Panc1 (cell line): Measurements from ENCODE around the gene ANAPC5. TPM values are rescaled to one million over a fixed set of nuclear protein-coding genes. Genes with fewer than 3 reads are reported as not detected.

Source experiments
- ATAC-seq: fragments of 200-7000 bp; cut with Tn5 transposase; 2 replicates; pipeline ENCODE4 v1.9.1; 2020; ENCODE audit warnings: mild to moderate bottlenecking, moderate library complexity
- Bru-seq: library from RNA; stranded (reverse); fragments of 400-500 nt; gene quantifications from one replicate; lab custom pipeline; 2021; lab: Mats Ljungman, UMichigan
- BruChase-seq, 2 experiments: library from RNA; stranded (reverse); fragments of 400-500 nt; gene quantifications; one replicate each; lab custom pipeline; 2021; lab: Mats Ljungman, UMichigan
- BruUV-seq: library from RNA; stranded (reverse); fragments of 400-500 nt; replicated peaks from 2 replicates; lab custom pipeline; 2021; lab: Mats Ljungman, UMichigan
- CTCF ChIA-PET: fragments of 300-600 bp; sonication (Branson Sonifier 250); formaldehyde crosslinking; loops from one replicate; lab custom pipeline; 2022; ENCODE audit warnings: antibody characterized with exemption; lab: Charles Lee
- POLR2A ChIA-PET: fragments of 300-600 bp; sonication (Branson Sonifier 250); formaldehyde crosslinking; loops from one replicate; lab custom pipeline; 2022; ENCODE audit warnings: antibody characterized with exemption; lab: Charles Lee
- DNase-seq: peaks from one replicate; pipeline ENCODE4 v3.0.0-alpha.2; 2010; ENCODE audit warnings: low read depth, low spot score
- H3K27ac ChIP-seq: 2 replicates; pipeline ENCODE4 v1.5.1; 2011; ENCODE audit warnings: mild to moderate bottlenecking, low read length, inconsistent platforms
- H3K27me3 ChIP-seq: fragments of 200-500 bp; sonication (Bioruptor generic); 2 replicates; pipeline ENCODE4 v1.6.0; 2014; ENCODE audit warnings: low read length, inconsistent platforms; ENCODE audit not compliant: control insufficient read depth, insufficient read depth
- H3K36me3 ChIP-seq: fragments of 200-500 bp; sonication (Bioruptor generic); 2 replicates; pipeline ENCODE4 v1.5.1; 2014; ENCODE audit warnings: inconsistent platforms, mild to moderate bottlenecking, low read length, moderate library complexity; ENCODE audit not compliant: control insufficient read depth, insufficient read depth
- H3K4me1 ChIP-seq: 2 replicates; pipeline ENCODE4 v1.5.1; 2011; ENCODE audit warnings: inconsistent platforms, mild to moderate bottlenecking, low read length, moderate library complexity; ENCODE audit not compliant: control insufficient read depth, insufficient read depth
- H3K4me3 ChIP-seq, 2 experiments: 2 replicates each; pipeline ENCODE4 v1.5.1; 2011 to 2012; ENCODE audit warnings: low read depth in 2 of 2, low read length in 2 of 2, mild to moderate bottlenecking in 2 of 2, inconsistent platforms in 1 of 2, moderate library complexity in 1 of 2
- H3K9me3 ChIP-seq: fragments of 200-500 bp; sonication (Bioruptor generic); 2 replicates; pipeline ENCODE4 v1.5.1; 2014; ENCODE audit warnings: low read depth, mild to moderate bottlenecking, inconsistent platforms, low read length, moderate library complexity; ENCODE audit not compliant: control insufficient read depth, insufficient read depth
- POLR2AphosphoS5 ChIP-seq: IDR thresholded peaks from 2 replicates; pipeline ENCODE4 v1.6.1; 2012; ENCODE audit warnings: mild to moderate bottlenecking, low read depth, low read length, moderate library complexity
- SIN3A ChIP-seq: IDR thresholded peaks from 2 replicates; pipeline ENCODE4 v1.6.1; 2012; ENCODE audit warnings: low read depth, mild to moderate bottlenecking, low read length, moderate library complexity, borderline replicate concordance; ENCODE audit not compliant: insufficient read depth
- TCF7L2 ChIP-seq: IDR thresholded peaks from 2 replicates; pipeline ENCODE4 v1.6.1; 2011; ENCODE audit warnings: mild to moderate bottlenecking, low read depth, low read length, inconsistent platforms
- in situ Hi-C: cut with HindIII; loops from 2 replicates; pipeline ENCODE4 v1.10.0; 2016; ENCODE audit warnings: low sequenced_read_pairs, low pct_unique_long_range_greater_than_20kb
- intact Hi-C: fragments of 100-400 bp; cut with micrococcal nuclease; formaldehyde crosslinking; loops from one replicate; pipeline ENCODE4 v1.10.0; 2022; ENCODE audit not compliant: unreplicated experiment
- long read RNA-seq: library from polyadenylated mRNA; unstranded; transcript quantifications from one replicate; pipeline ENCODE4 v2.0.0, GENCODE V29; 2021; ENCODE audit not compliant: unreplicated experiment
- polyA plus RNA-seq: library from polyadenylated mRNA; unstranded; fragments of >200 nt; gene quantifications from one replicate; pipeline ENCODE4 v1.2.1, GENCODE V29; 2012; ENCODE audit warnings: missing spikeins; ENCODE audit not compliant: insufficient read length
- total RNA-seq: library from RNA; stranded (reverse); gene quantifications from one replicate; pipeline ENCODE4 v1.2.1, GENCODE V29; 2021; ENCODE audit not compliant: unreplicated experiment
- TF ChIP-seq, protein P1 (sequence below), 2 experiments: IDR thresholded peaks; 2 replicates each; pipeline ENCODE4 v1.6.1; 2011 to 2012; ENCODE audit warnings: low read depth in 2 of 2, control low read depth in 1 of 2, low read length in 1 of 2, mild to moderate bottlenecking in 1 of 2, moderate library complexity in 1 of 2; ENCODE audit not compliant: insufficient read depth in 1 of 2
- TF ChIP-seq, protein P2 (sequence below): fragments of 450-650 bp; IDR thresholded peaks from 2 replicates; pipeline ENCODE4 v1.5.1; 2017; ENCODE audit warnings: mild to moderate bottlenecking

ANAPC5 gene, protein sequence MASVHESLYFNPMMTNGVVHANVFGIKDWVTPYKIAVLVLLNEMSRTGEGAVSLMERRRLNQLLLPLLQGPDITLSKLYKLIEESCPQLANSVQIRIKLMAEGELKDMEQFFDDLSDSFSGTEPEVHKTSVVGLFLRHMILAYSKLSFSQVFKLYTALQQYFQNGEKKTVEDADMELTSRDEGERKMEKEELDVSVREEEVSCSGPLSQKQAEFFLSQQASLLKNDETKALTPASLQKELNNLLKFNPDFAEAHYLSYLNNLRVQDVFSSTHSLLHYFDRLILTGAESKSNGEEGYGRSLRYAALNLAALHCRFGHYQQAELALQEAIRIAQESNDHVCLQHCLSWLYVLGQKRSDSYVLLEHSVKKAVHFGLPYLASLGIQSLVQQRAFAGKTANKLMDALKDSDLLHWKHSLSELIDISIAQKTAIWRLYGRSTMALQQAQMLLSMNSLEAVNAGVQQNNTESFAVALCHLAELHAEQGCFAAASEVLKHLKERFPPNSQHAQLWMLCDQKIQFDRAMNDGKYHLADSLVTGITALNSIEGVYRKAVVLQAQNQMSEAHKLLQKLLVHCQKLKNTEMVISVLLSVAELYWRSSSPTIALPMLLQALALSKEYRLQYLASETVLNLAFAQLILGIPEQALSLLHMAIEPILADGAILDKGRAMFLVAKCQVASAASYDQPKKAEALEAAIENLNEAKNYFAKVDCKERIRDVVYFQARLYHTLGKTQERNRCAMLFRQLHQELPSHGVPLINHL
- total RNA-seq (101 TPM), Bru-seq, nascent RNA (percentile 76 among the genes with signal in this experiment), BruChase-seq, experiment 1, labeled RNA remaining after a 2-hour chase (percentile 83 among the genes with signal in this experiment), BruChase-seq, experiment 2, labeled RNA remaining after a 6-hour chase (percentile 82 among the genes with signal in this experiment)
- polyA plus RNA-seq, result 99.2 TPM
- long read RNA-seq, transcript ANAPC5-218 (17 exons, 2,400 nt), result minor isoform, 24 of 267 reads
- long read RNA-seq, transcript ANAPC5-201 (17 exons, 2,513 nt), result major isoform, 165 of 267 reads
- long read RNA-seq, partial matches to known transcripts, result 34 of 267 reads
- long read RNA-seq, other reads (novel, unspliced or antisense), result 43 of 267 reads

DNA sequence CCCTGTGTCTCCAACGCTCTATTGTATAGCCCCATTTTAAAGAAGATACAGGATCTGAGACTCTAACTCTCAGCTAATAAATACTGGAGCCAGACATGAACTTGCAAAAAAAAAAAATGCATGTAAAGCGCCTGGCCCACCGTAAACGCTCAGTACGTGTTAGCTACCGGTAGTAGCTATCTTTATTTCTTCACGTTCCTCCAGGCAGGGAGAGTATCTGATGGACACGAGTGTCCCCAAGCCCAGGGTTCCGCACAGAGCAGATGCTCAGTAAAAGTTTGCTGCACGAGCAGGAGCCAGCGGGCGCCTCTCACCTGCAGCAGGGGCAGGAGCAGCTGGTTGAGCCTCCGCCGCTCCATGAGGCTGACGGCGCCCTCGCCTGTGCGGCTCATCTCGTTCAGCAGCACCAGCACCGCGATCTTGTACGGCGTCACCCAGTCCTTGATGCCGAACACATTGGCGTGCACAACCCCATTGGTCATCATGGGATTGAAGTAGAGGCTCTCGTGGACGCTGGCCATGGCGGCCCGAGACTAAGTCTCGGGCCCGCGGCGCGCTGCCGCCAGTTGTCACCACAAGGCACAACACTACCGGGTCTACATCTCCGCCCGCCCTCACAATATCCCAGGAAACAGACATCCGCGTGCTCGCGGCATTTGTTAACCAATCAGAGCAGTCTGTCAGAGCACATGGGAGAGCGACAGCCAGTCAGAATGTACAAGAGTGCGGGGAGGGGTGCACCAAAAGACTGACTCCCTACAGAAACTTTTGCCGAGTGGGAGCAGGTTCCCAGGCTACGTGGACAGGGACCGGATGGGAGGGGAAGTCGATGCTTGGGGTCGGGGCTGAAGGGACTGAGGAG lies at the start of gene ANAPC5:
Gene ANAPC5, minus strand, starts transcription at position 592 of the 862 bp plus-strand sequence. Its CDS starts 71 bp downstream, at position 521.
- peak; percentile 99 for ATAC-seq
- in situ Hi-C loops, result no loop called here

More for the DNA sequence above, at the start of gene ANAPC5:
- ChIA-PET CTCF (no interaction called here), POLR2A (interaction anchor here (0.6 to 1.7 kb wide), 3 partner anchors 26 to 66 kb away, joined by 3 read pairs; no protein-coding TSS in a partner anchor)
- no peaks in the 10 kb centered on the region; the same call in 1 of the 2 replicates for H3K36me3 ChIP-seq
- no TSS peak for BruUV-seq
- peak within 1 kb of the TSS; percentile 89 for H3K27ac ChIP-seq
- intact Hi-C loops, result loop anchor here (5.0 kb wide), 1 partner anchor 45 kb away; no protein-coding TSS in a partner anchor
- H3K4me1 ChIP-seq, result peaks cover 3% of the 10 kb centered on the region; the same call in 1 of the 2 replicates
- H3K9me3 ChIP-seq, result no peaks in the 10 kb centered on the region
- H3K27me3 ChIP-seq, result no peaks in the 10 kb centered on the region
- TF ChIP-seq POLR2AphosphoS5 (peak; percentile 82), SIN3A (peak; percentile 95; the same call in 1 of the 2 replicates), TCF7L2 (no peak)
- TF ChIP-seq, protein P1, sequence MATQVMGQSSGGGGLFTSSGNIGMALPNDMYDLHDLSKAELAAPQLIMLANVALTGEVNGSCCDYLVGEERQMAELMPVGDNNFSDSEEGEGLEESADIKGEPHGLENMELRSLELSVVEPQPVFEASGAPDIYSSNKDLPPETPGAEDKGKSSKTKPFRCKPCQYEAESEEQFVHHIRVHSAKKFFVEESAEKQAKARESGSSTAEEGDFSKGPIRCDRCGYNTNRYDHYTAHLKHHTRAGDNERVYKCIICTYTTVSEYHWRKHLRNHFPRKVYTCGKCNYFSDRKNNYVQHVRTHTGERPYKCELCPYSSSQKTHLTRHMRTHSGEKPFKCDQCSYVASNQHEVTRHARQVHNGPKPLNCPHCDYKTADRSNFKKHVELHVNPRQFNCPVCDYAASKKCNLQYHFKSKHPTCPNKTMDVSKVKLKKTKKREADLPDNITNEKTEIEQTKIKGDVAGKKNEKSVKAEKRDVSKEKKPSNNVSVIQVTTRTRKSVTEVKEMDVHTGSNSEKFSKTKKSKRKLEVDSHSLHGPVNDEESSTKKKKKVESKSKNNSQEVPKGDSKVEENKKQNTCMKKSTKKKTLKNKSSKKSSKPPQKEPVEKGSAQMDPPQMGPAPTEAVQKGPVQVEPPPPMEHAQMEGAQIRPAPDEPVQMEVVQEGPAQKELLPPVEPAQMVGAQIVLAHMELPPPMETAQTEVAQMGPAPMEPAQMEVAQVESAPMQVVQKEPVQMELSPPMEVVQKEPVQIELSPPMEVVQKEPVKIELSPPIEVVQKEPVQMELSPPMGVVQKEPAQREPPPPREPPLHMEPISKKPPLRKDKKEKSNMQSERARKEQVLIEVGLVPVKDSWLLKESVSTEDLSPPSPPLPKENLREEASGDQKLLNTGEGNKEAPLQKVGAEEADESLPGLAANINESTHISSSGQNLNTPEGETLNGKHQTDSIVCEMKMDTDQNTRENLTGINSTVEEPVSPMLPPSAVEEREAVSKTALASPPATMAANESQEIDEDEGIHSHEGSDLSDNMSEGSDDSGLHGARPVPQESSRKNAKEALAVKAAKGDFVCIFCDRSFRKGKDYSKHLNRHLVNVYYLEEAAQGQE (IDR thresholded peaks at IDR 0.05; ENCODE audit: insufficient read depth in 1 of 2, low read depth in 2 of 2, low read length in 1 of 2), result no peak
- TF ChIP-seq, protein P2, sequence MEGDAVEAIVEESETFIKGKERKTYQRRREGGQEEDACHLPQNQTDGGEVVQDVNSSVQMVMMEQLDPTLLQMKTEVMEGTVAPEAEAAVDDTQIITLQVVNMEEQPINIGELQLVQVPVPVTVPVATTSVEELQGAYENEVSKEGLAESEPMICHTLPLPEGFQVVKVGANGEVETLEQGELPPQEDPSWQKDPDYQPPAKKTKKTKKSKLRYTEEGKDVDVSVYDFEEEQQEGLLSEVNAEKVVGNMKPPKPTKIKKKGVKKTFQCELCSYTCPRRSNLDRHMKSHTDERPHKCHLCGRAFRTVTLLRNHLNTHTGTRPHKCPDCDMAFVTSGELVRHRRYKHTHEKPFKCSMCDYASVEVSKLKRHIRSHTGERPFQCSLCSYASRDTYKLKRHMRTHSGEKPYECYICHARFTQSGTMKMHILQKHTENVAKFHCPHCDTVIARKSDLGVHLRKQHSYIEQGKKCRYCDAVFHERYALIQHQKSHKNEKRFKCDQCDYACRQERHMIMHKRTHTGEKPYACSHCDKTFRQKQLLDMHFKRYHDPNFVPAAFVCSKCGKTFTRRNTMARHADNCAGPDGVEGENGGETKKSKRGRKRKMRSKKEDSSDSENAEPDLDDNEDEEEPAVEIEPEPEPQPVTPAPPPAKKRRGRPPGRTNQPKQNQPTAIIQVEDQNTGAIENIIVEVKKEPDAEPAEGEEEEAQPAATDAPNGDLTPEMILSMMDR, result no peak
- peak within 1 kb of the TSS; percentile 86 to 100 for H3K4me3 ChIP-seq
- DNase-seq, result peak; percentile 89
